Mucosa of rectum (tissue), 2 donors: ENCODE data around the gene TBC1D23.
"Not testable (repeated sequence)": the region's sequence is repeated elsewhere in the genome, so short reads cannot be mapped to it uniquely, and the experiment has no call there.

Experiments used
- H3K27ac ChIP-seq, 2 donors: one replicate each; pipeline ENCODE4 v1.7.0; 2013; ENCODE audit warnings: inconsistent platforms in 2 of 2, low read depth in 2 of 2, low read length in 2 of 2
- H3K27me3 ChIP-seq, 2 donors: one replicate each; pipeline ENCODE4 v1.7.0; 2013; ENCODE audit warnings: low read length in 2 of 2; ENCODE audit not compliant: control insufficient read depth in 2 of 2, insufficient read depth in 2 of 2
- H3K36me3 ChIP-seq, 2 donors: one replicate each; pipeline ENCODE4 v1.7.0; 2013; ENCODE audit warnings: low read length in 2 of 2; ENCODE audit not compliant: control insufficient read depth in 2 of 2, insufficient read depth in 2 of 2
- H3K4me1 ChIP-seq, 2 donors: one replicate each; pipeline ENCODE4 v1.7.0; 2013; ENCODE audit warnings: low read length in 2 of 2, mild to moderate bottlenecking in 1 of 2; ENCODE audit not compliant: control insufficient read depth in 2 of 2, insufficient read depth in 2 of 2
- H3K4me3 ChIP-seq, 2 donors: one replicate each; pipeline ENCODE4 v1.7.0; 2013; ENCODE audit warnings: low read length in 2 of 2
- H3K9ac ChIP-seq, 2 donors: one replicate each; pipeline ENCODE4 v1.7.0; 2013; ENCODE audit warnings: low read length in 2 of 2, low read depth in 1 of 2, mild to moderate bottlenecking in 1 of 2
- H3K9me3 ChIP-seq, 2 donors: one replicate each; pipeline ENCODE4 v1.7.0; 2013; ENCODE audit warnings: low read length in 2 of 2; ENCODE audit not compliant: control insufficient read depth in 2 of 2
- donor health status: healthy.
- donor health status: Normal muscosa, but diverticular disease.

The TBC1D23 gene

GRCh38 chr3:100324044-100324443 lies 63.3 kb downstream of the TBC1D23 start:
- Histone ChIP-seq H3K4me3 (no peak overlapping the region), H3K27ac (no peak overlapping the region), H3K9me3 (no peaks in the 10 kb centered on the region), H3K36me3 (peaks cover 14 to 26% of the 10 kb centered on the region in 2 donors), H3K4me1 (no peaks in the 10 kb centered on the region), H3K27me3 (no peaks in the 10 kb centered on the region), H3K9ac (no peak overlapping the region)

GRCh38 chr3:100325827-100326226 lies 65.0 kb downstream of the TBC1D23 start:
- no peaks in the 10 kb centered on the region for H3K27me3 ChIP-seq
- no peaks in the 10 kb centered on the region for H3K9me3 ChIP-seq
- no peak overlapping the region for H3K4me3 ChIP-seq
- no peaks in the 10 kb centered on the region for H3K4me1 ChIP-seq
- H3K36me3 ChIP-seq, result peaks cover 11 to 18% of the 10 kb centered on the region in 2 donors
- H3K27ac ChIP-seq, result no peak overlapping the region
- H3K9ac ChIP-seq, result no peak overlapping the region

GRCh38 chr3:100327377-100327776 lies 66.6 kb downstream of the TBC1D23 start:
- H3K36me3 ChIP-seq, result peaks cover 8 to 11% of the 10 kb centered on the region in 2 donors

GRCh38 chr3:100329800-100330489 lies 69.2 kb downstream of the TBC1D23 start:
- Histone ChIP-seq H3K4me3 (no peak overlapping the region), H3K9ac (no peak overlapping the region), H3K9me3 (no peaks in the 10 kb centered on the region), H3K4me1 (peaks cover 3 to 5% of the 10 kb centered on the region in 2 donors), H3K27ac (no peak overlapping the region), H3K27me3 (no peaks in the 10 kb centered on the region), H3K36me3 (peaks cover 2 to 11% of the 10 kb centered on the region in 2 donors)

More at GRCh38 chr3:100327377-100327776, 66.6 kb downstream of the TBC1D23 start:
- not testable (repeated sequence) for H3K27me3 ChIP-seq, H3K27ac ChIP-seq, H3K9me3 ChIP-seq, H3K9ac ChIP-seq, H3K4me1 ChIP-seq, H3K4me3 ChIP-seq

- peaks cover 7 to 9% of the 10 kb centered on the region in 2 donors for H3K4me1 ChIP-seq
- peaks cover 2 to 5% of the 10 kb centered on the region in 2 donors for H3K36me3 ChIP-seq
- no peak overlapping the region for H3K4me3 ChIP-seq
- H3K27me3 ChIP-seq, result no peaks in the 10 kb centered on the region
- no peak overlapping the region for H3K9ac ChIP-seq
- H3K9me3 ChIP-seq, result no peaks in the 10 kb centered on the region
- no peak overlapping the region for H3K27ac ChIP-seq
Measured at GRCh38 chr3:100330651-100331050, 69.9 kb downstream of the TBC1D23 start.

GRCh38 chr3:100331660-100332059 lies 70.9 kb downstream of the TBC1D23 start:
- Histone ChIP-seq H3K9ac (no peak overlapping the region), H3K27me3 (no peaks in the 10 kb centered on the region), H3K4me1 (peaks cover 7 to 9% of the 10 kb centered on the region in 2 donors), H3K36me3 (peaks cover 0 to 2% of the 10 kb centered on the region in 2 donors), H3K4me3 (no peak overlapping the region), H3K27ac (no peak overlapping the region), H3K9me3 (no peaks in the 10 kb centered on the region)

- H3K27me3 ChIP-seq, result no peaks in the 10 kb centered on the region
- H3K9ac ChIP-seq, result no peak overlapping the region
- H3K27ac ChIP-seq, result no peak overlapping the region
- peaks cover 7 to 9% of the 10 kb centered on the region in 2 donors for H3K4me1 ChIP-seq
- H3K36me3 ChIP-seq, result no peaks in the 10 kb centered on the region
- no peaks in the 10 kb centered on the region for H3K9me3 ChIP-seq
- H3K4me3 ChIP-seq, result no peak overlapping the region
Measured at GRCh38 chr3:100333051-100333450, 72.3 kb downstream of the TBC1D23 start.

- peak overlapping the region; percentile 46 to 62 for H3K27ac ChIP-seq
- H3K36me3 ChIP-seq, result peaks cover 0 to 5% of the 10 kb centered on the region in 2 donors
- H3K27me3 ChIP-seq, result no peaks in the 10 kb centered on the region
- H3K9ac ChIP-seq, result peak overlapping the region; percentile 53 to 80
- peak overlapping the region; percentile 78 to 86 for H3K4me3 ChIP-seq
- peaks cover 7 to 9% of the 10 kb centered on the region in 2 donors for H3K4me1 ChIP-seq
- no peaks in the 10 kb centered on the region for H3K9me3 ChIP-seq
Measured at GRCh38 chr3:100333970-100334487, 73.2 kb downstream of the TBC1D23 start.

GRCh38 chr3:100334488-100335351 lies 73.9 kb downstream of the TBC1D23 start, which contains the start of gene NIT2:
TSS of gene NIT2 (plus strand) at chr3:100334757. CDS start at chr3:100334792, 35 bp downstream.
- H3K36me3 ChIP-seq, result peaks cover under 1 to 8% of the 10 kb centered on the region in 2 donors
- H3K27ac ChIP-seq, result peak within 1 kb of the TSS; percentile 46 to 62
- H3K4me3 ChIP-seq, result peak within 1 kb of the TSS; percentile 78 to 86
- H3K9ac ChIP-seq, result peak within 1 kb of the TSS; percentile 74 to 80
- peaks cover 7 to 9% of the 10 kb centered on the region in 2 donors for H3K4me1 ChIP-seq
- no peaks in the 10 kb centered on the region for H3K27me3 ChIP-seq
- H3K9me3 ChIP-seq, result no peaks in the 10 kb centered on the region

- H3K4me3 ChIP-seq, result peak overlapping the region; percentile 78 to 86
- H3K4me1 ChIP-seq, result peaks cover 7 to 9% of the 10 kb centered on the region in 2 donors
- H3K9me3 ChIP-seq, result no peaks in the 10 kb centered on the region
- no peaks in the 10 kb centered on the region for H3K27me3 ChIP-seq
- H3K27ac ChIP-seq, result no peak overlapping the region
- H3K36me3 ChIP-seq, result peaks cover 4 to 12% of the 10 kb centered on the region in 2 donors
- H3K9ac ChIP-seq, result peak overlapping the region; percentile 74 to 80
Measured at GRCh38 chr3:100335434-100335833, 74.6 kb downstream of the TBC1D23 start.
